GM19372 (cell line): ENCODE measurements around the gene BOD1L1.

Experiments used
- ATAC-seq: cut with Tn5 transposase; IDR thresholded peaks from one replicate; pipeline ENCODE4 v1.9.1; 2021; ENCODE audit warnings: mild to moderate bottlenecking, low read depth, moderate library complexity; ENCODE audit not compliant: unreplicated experiment

BOD1L1 gene

DNA sequence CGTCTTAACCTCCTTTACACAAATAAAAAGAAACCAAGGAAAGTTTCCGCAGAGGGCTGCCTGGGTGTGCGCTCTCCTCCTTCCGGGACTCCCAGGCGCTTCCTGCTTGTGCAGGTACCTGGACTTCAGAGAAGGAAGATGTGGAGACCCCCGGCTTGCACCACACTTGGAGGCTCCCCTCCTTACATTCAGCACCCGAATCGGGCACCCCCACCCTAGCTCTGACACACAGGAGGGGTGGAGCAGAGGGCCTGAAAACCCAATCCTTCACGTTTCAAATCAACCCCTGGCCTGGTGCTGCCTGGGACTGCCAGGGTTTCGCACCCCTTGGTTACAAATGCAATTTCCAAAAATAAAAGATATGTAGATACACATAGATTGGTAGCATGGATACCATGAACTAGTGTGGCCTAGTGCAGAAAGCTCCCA lies 86.3 kb downstream of the BOD1L1 start:
- no peak for ATAC-seq

GRCh38 chr4:13540446-13541175 lies 86.9 kb downstream of the BOD1L1 start:
- no peak for ATAC-seq

DNA sequence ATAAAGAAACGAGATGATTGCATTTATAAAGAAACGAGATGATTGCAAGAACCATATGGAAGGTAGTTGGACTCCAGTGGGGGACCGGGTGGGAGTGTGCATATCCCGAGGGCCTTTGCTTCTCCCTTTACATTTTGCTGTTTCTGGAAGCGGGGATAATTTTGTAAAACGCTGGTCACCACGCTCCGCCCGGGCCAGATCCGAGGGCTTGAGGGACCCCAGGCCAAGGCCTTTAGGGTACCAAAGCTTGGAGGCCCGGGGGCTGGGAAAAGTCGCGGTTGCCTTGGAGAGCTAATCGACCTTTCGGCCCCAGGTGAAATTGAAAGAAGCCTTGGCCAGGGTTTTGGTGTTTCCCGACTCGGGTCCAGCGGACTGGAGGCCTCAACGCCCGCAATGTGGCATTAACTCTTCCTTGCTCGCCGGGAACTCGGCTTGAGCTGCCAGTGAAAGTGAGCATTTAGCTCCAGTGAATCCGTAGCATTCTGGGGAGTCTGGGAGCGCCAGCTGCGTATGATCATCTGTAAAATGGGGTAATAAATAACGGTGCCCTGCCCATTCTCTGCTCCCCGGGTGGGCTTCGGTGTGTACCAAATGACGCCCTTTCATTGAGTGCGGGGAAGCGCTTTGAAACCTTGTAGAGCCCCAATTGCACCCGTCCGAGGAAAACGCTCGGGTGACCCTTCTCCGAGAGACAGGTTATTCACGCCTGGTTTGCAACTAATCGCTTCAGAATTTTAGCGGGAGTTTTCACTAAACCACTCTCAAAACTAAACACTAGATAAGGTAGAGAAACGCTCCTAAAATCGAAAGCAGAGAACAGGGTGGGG lies 87.7 kb downstream of the BOD1L1 start:
- ATAC-seq, result no peak

- no peak for ATAC-seq
Measured at GRCh38 chr4:13539047-13539618, 88.4 kb downstream of the BOD1L1 start.

- no peak for ATAC-seq
Measured at GRCh38 chr4:13538427-13538973, 89.0 kb downstream of the BOD1L1 start.

- no peak for ATAC-seq
Measured at GRCh38 chr4:13537832-13538177, 89.7 kb downstream of the BOD1L1 start.

DNA sequence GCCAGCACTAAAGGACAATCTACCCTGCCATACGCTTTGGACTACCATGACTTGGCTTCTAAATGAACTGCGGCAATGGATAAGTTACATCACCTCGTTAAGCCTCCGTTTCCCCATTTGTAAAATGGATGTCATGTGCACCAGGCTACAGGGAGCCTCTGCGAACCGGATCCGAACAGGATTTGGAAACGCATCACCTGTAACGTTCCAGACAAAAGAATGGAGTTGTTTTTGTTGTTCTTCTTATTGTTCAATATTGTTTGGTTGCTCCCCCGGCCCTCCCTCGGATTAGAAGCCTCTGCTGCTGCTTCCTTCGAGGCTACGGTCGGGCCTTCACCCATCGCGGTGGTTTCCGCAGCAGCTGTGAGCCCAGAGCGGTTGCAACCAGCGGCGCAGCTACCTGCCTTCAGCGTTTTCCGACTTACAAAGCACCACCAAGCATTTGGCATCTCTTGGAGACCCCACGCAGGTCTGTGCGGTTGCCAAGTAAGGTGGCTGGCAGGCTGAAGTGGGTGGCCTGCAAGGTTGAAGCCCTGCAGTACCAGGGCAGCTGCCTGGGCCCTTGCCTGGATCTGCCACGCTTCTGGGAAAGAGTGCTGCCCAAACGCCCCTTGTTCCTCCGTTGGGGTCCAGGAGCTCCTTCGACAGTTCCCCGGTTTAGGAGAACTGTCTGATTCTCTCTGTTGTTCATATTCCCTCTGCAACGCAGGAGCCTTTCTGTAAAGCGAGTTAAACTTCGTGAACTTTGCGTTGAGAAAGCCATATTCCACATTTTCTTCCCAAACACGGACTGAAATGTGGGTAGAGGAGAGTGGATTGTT lies 90.3 kb downstream of the BOD1L1 start:
- ATAC-seq, result no peak

- no peak for ATAC-seq
Measured at GRCh38 chr4:13536607-13537006, 90.9 kb downstream of the BOD1L1 start.

DNA sequence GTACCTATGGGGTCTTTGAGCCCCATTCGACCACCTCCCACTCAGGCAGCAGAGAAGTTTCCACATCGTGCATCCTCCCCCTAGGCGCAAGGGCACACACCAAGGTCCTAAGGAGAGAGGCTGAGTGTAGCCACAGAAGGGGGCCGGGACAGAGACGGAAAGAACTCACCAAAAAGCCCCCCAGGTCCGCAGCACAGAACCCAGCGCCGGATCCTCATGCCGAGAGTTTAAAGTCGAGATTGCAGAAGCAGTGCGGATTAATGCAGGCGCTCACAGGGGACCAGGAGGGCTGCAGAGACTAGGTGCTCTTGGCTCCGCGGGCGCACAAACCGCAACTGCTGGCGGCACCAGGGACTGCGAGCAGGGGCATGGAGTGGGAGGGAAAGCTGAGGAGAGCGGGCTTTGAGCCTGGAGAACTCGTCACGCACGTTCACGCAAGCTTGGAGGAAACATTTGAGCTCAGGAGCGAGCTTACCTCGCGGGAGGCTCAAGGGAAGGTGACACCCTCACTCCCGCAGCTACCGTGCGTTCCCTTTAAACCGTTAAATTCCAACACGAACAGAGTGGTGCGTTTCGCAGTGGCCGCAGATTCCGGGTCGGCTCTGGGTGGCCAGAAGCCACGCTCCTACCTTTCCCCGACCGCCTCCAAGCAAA lies 91.7 kb downstream of the BOD1L1 start:
- ATAC-seq, result no peak

GRCh38 chr4:13535118-13535517 lies 92.4 kb downstream of the BOD1L1 start:
- ATAC-seq, result no peak

- ATAC-seq, result no peak
Measured at GRCh38 chr4:13534344-13535063, 93.0 kb downstream of the BOD1L1 start.

DNA sequence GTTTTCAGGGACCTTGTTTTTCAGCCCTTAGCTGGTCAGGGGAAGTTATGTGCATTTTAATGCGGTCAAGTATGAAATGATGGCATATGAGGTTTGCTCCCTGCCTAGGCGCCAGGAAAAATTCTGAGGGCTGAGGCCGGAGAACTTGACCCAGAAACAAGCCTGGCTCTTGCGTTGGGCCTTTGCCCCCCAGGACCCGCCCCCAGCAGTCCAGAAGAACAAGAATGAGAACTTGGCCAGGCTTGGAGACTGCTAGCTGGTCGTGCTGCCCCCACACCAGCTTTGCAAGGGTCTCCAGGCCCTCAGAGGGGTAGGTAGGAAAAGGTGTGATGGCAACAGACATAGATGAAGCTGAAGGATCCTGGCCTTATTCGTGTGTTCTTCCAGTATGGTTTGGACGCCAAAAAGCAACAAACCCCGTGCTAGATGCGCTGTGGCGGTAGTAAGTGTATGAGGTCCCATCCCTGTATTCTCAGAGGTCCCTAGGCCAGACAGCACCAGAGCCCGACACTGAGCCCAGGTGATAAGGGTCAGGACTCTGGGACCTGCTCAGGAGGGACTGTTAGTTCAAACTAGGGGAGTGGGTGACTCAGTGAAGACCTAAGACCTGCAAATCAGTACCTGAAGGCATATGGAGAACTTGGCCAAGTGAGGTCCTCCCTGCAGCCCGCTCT lies 93.7 kb downstream of the BOD1L1 start:
- ATAC-seq, result no peak

- ATAC-seq, result no peak
Measured at GRCh38 chr4:13531625-13531998, 95.9 kb downstream of the BOD1L1 start.

DNA sequence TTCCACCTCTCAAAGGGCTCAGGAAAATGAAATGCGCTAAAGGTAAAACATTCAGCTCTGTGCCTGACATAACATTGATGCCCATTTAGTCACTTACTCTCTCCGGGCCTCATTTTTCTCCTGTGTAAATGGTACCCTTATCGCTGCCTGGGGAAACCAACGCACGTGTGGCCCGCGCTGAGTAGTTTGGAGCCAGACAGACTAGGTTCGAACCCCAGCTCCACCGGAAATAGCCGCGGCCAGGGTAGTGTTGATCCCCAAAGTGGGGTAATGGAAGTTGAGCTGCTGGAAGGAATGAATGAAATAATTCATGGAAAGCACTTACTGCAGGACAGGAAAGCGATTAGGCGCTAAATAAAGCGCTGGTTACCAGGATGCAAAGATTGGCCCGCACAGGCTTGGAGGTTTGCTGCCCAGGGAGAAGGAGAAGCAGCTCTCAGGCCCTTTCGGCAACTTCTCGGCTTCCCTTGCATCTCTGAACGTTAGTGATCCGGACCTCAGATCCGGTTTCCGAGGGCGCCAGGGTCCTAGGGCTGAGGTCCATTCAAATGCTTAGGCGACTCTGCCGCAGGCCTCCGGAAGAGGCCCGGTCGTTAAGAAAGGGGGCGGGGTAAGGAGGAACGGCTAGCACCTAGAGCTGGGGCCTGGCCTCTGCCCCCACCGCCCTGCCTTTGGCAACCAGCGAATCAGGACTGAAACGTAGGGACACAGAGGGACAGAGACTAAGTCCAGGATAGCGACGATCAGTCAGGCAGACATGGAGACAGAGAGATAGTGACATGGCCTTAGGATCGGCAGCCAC lies 96.5 kb downstream of the BOD1L1 start:
- no peak for ATAC-seq

- ATAC-seq, result no peak
Measured at GRCh38 chr4:13529128-13529919, 98.2 kb downstream of the BOD1L1 start.

GRCh38 chr4:13528821-13529127 lies 98.8 kb downstream of the BOD1L1 start:
- ATAC-seq, result no peak
